DOHH2 (cell line): ENCODE measurements around the gene C2CD4D.

Experiments
- EZH2phosphoT487 ChIP-seq: fragments of 200-600 bp; sonication (generic); IDR thresholded peaks from 2 replicates; pipeline ENCODE4 v1.6.1; 2017; ENCODE audit warnings: borderline replicate concordance, mild to moderate bottlenecking, antibody characterized with exemption, low read length, moderate library complexity, mixed read lengths
- TF ChIP-seq, protein P1 (sequence below): fragments of 200-600 bp; sonication (generic); IDR thresholded peaks from one replicate; pipeline ENCODE4 v1.5.1; 2014; ENCODE audit warnings: antibody characterized with exemption, mild to moderate bottlenecking, low read depth, low read length; ENCODE audit not compliant: poor library complexity, severe bottlenecking

DNA sequence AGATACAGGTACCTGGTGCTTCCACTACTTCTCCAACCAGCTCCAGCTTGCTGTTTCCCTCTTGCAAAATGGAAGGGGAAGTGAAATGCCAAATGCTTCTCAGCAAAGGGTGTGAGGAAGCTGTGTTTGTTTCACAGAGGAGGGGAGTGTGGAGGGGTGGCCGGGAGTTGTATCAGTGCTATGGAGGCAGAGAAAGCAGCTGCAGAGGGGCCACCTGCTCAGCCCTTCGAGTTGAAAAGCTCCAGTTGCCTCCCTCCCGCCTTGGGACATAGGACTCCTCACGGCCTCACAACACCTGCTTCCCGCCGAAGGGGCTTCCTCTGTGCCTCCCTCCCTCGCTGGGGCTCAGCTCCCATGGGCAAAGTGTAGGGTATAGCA is 22.3 kb downstream of the C2CD4D start:
- TF ChIP-seq, protein P1, sequence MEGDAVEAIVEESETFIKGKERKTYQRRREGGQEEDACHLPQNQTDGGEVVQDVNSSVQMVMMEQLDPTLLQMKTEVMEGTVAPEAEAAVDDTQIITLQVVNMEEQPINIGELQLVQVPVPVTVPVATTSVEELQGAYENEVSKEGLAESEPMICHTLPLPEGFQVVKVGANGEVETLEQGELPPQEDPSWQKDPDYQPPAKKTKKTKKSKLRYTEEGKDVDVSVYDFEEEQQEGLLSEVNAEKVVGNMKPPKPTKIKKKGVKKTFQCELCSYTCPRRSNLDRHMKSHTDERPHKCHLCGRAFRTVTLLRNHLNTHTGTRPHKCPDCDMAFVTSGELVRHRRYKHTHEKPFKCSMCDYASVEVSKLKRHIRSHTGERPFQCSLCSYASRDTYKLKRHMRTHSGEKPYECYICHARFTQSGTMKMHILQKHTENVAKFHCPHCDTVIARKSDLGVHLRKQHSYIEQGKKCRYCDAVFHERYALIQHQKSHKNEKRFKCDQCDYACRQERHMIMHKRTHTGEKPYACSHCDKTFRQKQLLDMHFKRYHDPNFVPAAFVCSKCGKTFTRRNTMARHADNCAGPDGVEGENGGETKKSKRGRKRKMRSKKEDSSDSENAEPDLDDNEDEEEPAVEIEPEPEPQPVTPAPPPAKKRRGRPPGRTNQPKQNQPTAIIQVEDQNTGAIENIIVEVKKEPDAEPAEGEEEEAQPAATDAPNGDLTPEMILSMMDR = no peak
- TF ChIP-seq EZH2phosphoT487 = no peak
